IPS DF 4.7 (cell line): ENCODE measurements around the gene S100P.

Experiments used
- DNase-seq: peaks from one replicate; pipeline ENCODE4 v3.0.0-alpha.2; 2013; ENCODE audit warnings: low spot score; ENCODE audit errors: extremely low read depth

Gene S100P

GRCh38 chr4:6697131-6697530 lies 3.5 kb downstream of the S100P start:
- no peak for DNase-seq

- no peak for DNase-seq
These were observed 5.7 kb downstream of the S100P start for GRCh38 chr4:6699388-6699787.

GRCh38 chr4:6699903-6700302 lies 6.2 kb downstream of the S100P start:
- DNase-seq: no peak

GRCh38 chr4:6701371-6701770 lies 7.7 kb downstream of the S100P start:
- DNase-seq: no peak

GRCh38 chr4:6702761-6703160 lies 9.1 kb downstream of the S100P start:
- no peak for DNase-seq

GRCh38 chr4:6703786-6704185 lies 10.1 kb downstream of the S100P start:
- DNase-seq: no peak

- no peak for DNase-seq
These were observed 12.0 kb downstream of the S100P start for GRCh38 chr4:6705646-6706045.

GRCh38 chr4:6706173-6706572 lies 12.5 kb downstream of the S100P start:
- no peak for DNase-seq

- peak; percentile 72 for DNase-seq
These were observed 15.8 kb downstream of the S100P start, which contains the start of gene MRFAP1L1 for GRCh38 chr4:6709230-6710114. Gene MRFAP1L1 (minus strand): TSS chr4:6709865. CDS start chr4:6709629, 236 bp downstream.

GRCh38 chr4:6710282-6710681 lies 16.6 kb downstream of the S100P start:
- DNase-seq: no peak

- DNase-seq: no peak
These were observed 17.3 kb downstream of the S100P start for GRCh38 chr4:6710996-6711395.

- no peak for DNase-seq
These were observed 21.3 kb downstream of the S100P start for GRCh38 chr4:6714954-6715353.

GRCh38 chr4:6715704-6716017 lies 22.0 kb downstream of the S100P start:
- no peak for DNase-seq

GRCh38 chr4:6716018-6716911 lies 22.6 kb downstream of the S100P start, which contains the start of gene BLOC1S4:
Gene BLOC1S4 (plus strand): TSS chr4:6716174. CDS start chr4:6716210, 36 bp downstream.
- peak; percentile 74 for DNase-seq

- DNase-seq: no peak
These were observed 23.4 kb downstream of the S100P start for GRCh38 chr4:6716958-6717655.

- DNase-seq: no peak
These were observed 25.4 kb downstream of the S100P start for GRCh38 chr4:6718932-6719610.

- no peak for DNase-seq
These were observed 26.0 kb downstream of the S100P start for GRCh38 chr4:6719611-6720179.

GRCh38 chr4:6720202-6720699 lies 26.6 kb downstream of the S100P start:
- DNase-seq: no peak

GRCh38 chr4:6721121-6721520 lies 27.4 kb downstream of the S100P start:
- DNase-seq: no peak

- no peak for DNase-seq
These were observed 29.2 kb downstream of the S100P start for GRCh38 chr4:6722891-6723290.
